Inflammatory macrophage treated with lipopolysaccharide for 1 hour (primary cell): ENCODE results near the gene GLTPD2.
A peak's percentile ranks its signal among the peaks of the same experiment; 100 is the strongest.
"Not testable (repeated sequence)": the region's sequence is repeated elsewhere in the genome, so short reads cannot be mapped to it uniquely, and the experiment has no call there.

Experiments used
- DNase-seq, 2 donors: peaks; one replicate each; pipeline ENCODE4 v3.0.0-alpha.2; 2020 to 2022

GLTPD2 gene

DNA sequence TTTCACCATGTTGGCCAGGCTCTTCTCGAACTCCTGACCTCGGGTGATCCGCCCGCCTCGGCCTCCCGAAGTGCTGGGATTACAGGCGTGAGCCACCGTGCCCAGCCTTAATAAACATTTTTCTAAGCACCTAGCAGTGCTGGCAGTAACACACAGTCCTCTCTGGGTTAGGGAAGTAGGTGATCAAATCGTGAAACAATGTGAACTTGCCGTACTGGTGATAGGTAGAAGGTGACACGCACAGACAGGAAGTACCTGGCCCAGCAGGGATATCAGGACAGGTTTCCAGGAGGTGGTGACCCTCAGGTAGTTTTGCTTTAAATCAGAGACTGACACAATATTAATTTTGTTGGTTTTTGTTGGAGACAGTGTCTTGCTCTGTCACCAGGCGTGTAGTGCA lies 22.7 kb downstream of the GLTPD2 start:
- DNase-seq, result no peak

DNA sequence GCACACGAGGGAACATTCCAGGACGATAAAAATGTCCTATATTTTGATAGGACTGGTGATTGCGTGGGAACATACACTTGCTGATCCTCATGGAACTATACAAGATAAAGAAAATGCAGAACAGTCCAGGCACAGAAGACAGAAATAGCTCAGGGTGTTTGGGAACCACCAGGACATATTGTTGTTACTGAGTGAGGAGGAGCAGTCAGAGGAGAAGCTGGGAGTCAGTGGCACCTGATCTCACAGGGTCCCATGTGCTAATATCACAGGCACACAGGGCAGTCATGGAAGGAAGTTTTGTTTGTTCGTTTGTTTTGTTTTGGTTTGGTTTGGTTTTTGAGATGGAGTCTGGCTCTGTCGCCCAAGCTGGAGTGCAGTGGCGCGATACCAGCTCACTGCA lies 23.9 kb downstream of the GLTPD2 start:
- no peak for DNase-seq

DNA sequence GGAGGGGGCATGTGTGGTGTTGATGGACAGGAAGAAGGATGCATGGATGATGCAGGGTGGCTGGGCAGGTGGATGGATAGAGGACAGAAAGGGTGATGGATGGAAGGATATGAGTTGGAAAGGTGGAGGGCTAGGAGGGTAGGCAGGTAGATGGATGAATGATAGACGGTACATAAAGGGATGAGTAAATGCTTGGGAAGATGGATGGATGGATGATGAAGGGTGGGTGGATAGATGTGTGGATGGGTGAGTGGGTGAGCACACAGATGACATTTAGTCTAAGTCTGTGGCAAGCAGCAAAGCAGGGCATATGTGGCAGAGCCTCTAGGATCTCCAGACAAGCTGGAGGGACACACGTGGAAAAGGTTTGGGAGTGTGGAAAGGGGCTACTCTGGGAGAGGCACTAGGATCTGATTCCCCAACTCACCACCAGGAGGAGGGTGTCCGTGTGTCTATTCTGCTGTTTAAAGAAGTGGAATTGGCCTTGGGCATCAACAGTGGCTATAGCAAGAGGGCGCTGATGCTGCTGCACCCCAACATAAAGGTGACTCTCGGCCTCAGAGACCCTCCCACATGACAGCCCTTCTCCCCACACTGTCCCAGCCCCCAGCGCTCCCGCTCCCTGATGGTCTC lies 26.4 kb downstream of the GLTPD2 start:
- no peak for DNase-seq

DNA sequence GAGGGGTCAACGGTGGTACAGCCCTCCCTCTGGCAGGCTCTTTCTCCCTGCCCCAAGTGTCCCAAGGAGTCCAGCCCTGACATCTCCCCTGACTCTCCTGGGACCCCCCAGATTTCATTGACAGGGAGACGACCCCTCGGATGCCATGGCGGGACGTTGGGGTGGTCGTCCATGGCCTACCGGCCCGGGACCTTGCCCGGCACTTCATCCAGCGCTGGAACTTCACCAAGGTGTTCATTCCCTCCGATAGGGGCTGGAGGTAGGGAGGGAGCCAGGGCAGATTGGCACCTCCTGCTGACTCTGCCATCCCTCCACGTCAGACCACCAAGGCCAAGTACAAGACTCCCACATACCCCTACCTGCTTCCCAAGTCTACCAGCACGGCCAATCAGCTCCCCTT lies 28.1 kb downstream of the GLTPD2 start:
- DNase-seq, result no peak

DNA sequence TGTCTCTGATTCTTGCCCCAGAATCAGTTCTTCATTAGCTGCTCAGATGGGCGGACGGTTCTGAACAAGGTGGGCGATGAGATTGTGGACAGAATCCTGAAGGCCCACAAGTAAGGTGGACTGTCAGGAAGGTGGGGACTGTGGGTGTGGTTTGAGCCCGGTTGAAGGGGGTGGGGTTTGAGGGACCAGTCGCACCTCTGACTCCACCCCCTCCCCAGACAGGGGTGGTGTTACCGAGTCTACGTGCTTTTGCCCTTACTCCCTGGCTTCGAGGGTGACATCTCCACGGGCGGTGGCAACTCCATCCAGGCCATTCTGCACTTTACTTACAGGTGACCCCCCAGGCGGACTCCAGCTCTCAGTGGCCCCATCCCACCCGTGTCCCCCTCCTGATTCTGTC lies 29.5 kb downstream of the GLTPD2 start:
- DNase-seq, result no peak

DNA sequence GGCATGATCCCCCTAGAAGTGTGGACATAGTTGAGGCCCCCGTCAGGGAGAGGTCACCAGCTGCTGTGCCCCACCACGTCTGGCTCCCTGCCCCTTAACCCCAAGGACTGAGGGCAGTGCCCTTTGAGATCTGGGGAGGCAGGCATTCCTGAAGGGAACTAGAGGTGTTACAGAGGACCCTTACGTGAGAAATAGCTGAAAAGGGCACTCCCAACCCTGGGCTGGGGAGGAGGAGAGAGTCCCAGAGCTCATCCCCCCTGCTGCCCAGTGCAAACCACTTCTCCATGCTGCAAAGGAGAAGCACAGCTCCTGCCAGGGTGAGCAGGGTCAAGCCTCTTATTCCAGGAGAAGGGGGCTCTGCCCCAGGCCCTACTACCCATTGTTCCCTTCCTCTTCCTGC lies 34.1 kb downstream of the GLTPD2 start:
- no peak for DNase-seq

DNA sequence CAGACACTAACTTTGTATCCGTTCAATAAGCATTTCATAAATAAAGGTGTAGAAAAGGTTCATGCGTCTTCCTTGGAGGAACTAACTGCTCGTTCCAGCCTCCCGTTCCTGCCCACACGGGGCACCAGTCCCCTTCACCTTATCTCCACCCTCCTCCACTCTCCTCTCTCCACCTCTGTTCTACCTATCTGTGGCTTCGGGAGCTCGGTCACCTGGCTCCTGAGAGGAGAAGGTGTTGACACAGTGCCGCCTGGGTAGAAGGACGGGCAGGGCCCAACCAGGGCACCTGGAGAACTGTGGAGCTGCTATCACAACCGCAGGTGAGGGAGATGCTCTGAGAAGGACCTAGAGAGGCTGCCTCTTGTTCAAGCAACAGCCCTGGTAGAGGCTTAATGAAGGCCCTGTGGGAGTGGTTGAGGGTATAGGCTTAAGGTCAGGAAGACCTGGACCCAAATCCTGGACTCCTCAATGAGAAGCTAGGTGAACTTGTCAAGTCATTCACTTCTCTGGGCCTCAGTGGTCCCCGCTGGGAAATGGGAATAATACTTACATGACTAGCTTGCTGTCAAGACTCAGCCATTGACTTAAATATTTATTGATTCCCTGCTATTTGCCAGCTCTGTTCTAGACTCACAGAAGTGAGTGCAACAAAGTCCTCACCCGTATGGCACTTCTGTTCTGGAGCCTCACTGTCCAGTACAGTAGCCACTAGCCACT lies 34.8 kb downstream of the GLTPD2 start:
- DNase-seq, result no peak

DNA sequence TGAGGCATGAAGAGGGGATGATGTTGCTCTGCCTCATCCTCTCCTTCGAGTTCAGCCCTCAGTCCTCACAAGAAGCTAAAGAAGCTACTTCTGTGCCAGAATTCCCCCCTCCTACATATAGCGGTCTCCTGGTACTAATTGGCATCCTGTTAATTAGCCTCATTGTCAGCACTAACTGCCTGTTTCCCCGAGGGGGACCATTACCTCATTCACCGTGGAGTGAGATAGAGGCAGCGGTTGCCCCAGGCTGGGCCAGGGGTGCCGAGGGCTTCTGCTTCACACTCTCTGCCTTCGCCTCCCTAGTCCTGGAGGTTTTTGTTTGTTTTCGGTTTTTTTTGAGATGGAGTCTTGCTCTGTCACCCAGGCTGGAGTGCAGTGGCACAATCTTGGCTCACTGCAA lies 38.6 kb downstream of the GLTPD2 start:
- DNase-seq, result no peak

DNA sequence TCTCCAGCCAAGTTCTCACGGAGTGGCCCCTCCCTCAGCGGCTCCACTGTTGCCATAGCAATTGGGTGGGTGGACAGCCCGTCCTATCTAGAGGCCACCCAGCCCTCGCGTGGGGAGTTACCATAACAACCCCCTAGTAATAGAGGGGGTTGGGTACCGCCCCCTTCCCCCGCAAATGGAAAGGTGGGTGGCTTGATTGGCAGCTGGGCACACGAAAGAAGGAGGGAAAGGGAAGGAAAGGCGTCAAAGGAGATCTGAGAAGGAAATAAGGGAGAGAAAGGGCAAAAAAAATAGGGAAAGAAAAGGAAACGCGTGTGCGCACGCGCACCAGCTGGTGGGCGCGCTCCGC lies 44.0 kb downstream of the GLTPD2 start:
- DNase-seq, result not testable (repeated sequence)

DNA sequence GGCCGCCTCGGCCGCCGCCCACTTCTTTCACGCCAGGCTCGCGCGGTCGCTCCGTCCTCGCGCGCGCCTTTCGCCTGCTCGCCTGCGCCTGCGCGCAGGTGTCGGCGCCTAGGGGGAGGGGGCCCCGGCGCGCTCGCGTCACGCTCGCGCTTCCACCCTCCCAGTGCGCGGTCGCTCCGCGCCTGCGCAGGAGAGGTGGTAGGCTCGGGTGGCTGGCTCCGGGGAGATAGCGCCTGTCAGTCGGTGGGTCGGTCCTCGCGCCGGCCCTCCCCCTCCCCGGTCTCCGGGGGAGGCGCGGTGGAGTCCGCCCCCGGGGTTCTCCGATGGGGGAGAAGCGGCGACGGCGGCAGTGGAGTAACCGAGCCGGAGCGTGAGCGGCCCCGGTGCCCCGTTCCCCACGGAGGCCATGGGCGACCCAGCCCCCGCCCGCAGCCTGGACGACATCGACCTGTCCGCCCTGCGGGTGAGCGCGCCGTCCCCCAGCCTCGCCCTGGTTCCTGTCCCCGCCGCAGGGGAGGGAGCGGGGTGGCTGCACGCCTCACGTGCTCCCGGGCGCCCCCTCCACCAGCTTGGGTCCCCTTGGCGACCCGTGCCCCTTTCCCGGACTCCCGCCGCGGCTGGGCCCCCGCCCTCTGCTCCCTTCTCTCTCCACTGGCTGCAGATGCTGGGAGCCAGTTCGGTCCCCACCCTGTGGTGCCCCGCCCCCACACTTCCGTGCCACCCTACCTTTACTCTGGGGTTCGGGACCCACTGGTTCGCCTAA lies 44.6 kb downstream of the GLTPD2 start, which contains the start of gene MINK1:
Gene MINK1 (plus strand): TSS at position 163 of the 763 bp plus-strand sequence. CDS start 244 bp downstream, at position 407.
- peak; percentile 83 to 87 for DNase-seq

DNA sequence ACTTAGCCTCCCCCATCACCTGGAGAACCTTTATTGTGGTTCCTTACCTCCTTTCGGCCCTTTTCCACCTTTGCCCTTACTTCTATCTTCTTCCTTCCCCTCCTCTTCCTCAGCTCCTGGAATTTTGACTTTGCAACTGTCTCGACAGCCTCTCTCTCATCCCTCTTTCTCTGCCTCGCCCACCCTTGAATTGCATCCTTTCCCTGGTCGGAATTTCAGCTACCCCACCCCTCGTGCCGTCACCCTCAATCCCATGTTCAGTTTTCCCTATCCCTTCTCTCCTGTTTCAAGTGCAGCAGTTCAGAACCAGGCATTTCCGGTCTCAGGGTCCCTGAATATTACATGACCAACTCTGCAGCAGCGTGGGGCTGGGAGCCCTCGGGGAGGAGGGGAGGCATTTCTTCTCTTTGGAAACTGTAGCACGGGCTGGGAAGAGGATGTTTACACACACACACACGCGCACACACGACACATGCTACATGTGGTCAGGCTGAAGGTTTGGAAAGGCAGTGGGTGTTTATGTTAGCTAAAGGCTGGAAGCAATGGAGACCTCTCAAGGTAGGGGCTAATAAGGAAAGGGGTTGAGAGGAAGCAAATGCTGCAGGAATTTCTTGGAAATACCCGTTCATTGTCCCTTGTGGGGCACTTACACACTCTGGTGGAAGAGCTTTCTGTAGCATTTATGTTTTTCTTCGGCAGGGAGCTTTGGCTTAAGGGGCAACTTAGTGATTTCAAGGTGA lies 45.3 kb downstream of the GLTPD2 start:
- peak; percentile 47 to 79 for DNase-seq

DNA sequence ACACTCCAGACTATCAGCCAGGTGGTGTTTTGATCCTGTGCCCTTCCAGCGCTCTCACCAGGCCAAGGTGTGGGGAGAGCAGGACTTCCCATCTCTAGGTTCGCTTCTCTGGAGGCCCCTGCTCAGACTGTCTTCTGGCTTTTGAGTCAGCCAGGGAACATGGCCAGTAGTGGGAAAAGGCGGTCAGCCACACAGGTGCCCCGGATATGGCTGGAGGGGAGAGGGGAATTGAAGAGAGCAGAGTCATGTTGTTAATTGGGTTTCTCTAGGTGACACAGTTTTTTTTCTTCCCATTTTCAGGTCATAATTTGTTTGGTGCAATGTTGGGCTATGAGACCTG lies 45.9 kb downstream of the GLTPD2 start:
- DNase-seq, result no peak

DNA sequence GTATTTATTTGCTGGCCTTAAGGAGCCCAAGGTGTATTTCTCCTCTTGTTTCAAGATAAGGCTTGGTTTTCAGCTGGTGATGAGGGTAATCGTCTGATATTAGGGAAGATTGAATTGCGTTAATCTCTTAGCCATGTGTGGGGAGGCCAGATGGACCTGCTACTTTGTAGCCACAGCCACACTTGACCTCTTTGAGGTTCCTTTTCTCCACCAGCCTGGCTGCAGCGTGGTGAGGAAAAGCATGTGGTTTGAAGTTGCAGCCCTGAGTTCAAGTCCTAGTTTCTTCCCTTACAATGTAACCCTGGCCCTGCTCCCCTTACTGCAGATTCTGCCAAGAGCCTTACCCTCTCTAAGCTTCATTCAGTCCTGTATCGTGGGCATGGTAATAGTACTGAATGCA lies 47.5 kb downstream of the GLTPD2 start:
- DNase-seq, result no peak

DNA sequence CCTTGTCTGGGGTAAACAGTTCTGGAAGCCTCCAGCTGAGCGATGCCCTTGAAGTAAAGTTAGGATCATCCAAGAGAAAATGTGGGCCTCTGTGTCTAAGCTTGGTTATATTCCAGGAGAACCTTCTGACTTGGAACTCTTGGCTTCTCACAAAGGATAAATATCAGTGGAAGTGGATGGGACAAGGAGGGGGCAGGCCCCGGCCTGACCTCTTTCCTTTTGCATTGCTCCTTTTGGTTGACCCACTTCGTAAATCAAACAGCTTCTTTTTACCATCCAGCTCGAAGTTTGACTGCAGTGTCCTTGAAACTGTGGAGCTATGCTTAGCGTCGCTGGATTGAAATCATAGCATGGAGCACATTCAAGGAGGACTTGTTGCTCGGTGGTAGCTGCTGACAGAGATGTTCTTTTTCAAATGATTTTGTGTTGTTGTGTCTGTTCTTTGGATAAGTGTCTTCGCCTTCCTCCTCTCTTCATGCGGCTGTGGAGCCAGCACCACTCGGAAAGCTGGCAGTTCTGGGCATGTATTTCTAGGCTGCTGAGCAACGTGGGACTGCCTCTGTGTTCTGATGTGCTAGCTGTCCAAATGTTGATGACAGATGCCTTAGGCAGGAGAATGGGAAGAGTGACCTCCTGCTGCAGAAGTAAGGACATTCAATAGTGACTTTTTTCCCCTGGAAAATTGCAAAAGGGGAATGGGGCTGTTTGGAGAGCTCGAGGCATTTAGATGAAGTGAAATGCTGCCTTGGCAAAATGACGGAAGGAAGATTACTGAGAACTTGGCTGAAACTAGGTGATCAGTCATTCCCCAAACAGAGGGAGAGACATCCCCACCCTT lies 48.9 kb downstream of the GLTPD2 start:
- no peak for DNase-seq

DNA sequence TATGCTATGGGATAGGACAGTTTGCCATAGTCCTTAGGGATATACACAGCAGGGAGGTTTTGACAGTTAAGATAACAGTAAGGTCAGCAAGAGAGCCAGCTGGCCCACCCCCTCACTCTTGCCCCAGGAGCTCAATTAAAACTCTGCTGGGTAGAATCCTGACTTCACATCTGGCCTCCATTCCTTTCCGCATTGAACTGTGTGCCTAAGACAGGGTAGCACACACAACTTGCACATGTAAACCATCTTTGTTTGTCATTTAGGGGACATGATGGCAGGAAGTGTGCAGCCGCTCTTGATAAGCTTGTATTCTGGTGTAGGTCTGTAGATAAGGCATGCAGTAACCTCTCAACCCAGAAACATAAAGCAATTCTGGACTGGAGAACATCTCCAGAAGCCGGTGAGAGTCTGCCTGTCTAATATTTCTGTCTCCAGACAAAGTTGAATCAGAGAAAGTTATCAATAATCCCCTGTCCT lies 49.6 kb downstream of the GLTPD2 start:
- DNase-seq, result no peak

DNA sequence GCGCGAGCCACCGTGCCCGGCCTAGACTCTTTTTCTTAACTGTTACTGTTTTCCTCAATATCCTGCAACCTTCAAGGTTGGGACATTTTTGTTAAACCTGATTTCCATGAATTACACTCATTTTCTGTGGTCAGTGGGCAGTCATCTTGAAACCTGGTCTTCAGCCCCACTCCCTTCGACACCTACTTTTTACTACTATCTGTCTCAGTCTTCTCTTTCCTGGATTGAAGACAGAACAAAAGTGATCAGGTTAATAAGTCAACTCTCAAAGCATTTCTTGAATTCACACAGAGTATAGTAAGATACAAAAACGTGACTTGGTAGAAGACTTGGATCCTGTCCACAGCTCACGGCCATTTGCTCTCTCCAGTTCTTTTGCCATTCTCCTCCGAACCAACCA lies 50.5 kb downstream of the GLTPD2 start:
- no peak for DNase-seq
